Measurements from ENCODE around the gene CEP128.
"Not testable (repeated sequence)": the region's sequence is repeated elsewhere in the genome, so short reads cannot be mapped to it uniquely, and the experiment has no call there.

Gene CEP128

GRCh38 chr14:80951491-80951890, 10.0 kb upstream of the CEP128 start:
- DNase-seq = no peak

- DNase-seq = no peak
These were observed 6.8 kb upstream of the CEP128 start for GRCh38 chr14:80948291-80948690.

GRCh38 chr14:80946797-80947196, 5.3 kb upstream of the CEP128 start:
- DNase-seq = no peak

- DNase-seq = no peak
These were observed 4.6 kb upstream of the CEP128 start for GRCh38 chr14:80946187-80946586.

- DNase-seq = no peak
These were observed 3.5 kb upstream of the CEP128 start for GRCh38 chr14:80944861-80945617.

GRCh38 chr14:80942191-80942600, 658 bp upstream of the CEP128 start:
- no peak for DNase-seq

GRCh38 chr14:80940146-80940545, 1.4 kb downstream of the CEP128 start:
- no peak for DNase-seq

GRCh38 chr14:80933686-80934085, 7.9 kb downstream of the CEP128 start:
- no peak for DNase-seq

- DNase-seq = no peak
These were observed 8.3 kb downstream of the CEP128 start for GRCh38 chr14:80933282-80933681.

GRCh38 chr14:80930836-80931389, 10.6 kb downstream of the CEP128 start:
- DNase-seq = peak; percentile 75

GRCh38 chr14:80930095-80930494, 11.4 kb downstream of the CEP128 start:
- DNase-seq = no peak

GRCh38 chr14:80927083-80927989, 14.2 kb downstream of the CEP128 start:
- DNase-seq = no peak

- no peak for DNase-seq
These were observed 15.0 kb downstream of the CEP128 start for GRCh38 chr14:80926397-80927082.

- DNase-seq = no peak
These were observed 17.0 kb downstream of the CEP128 start for GRCh38 chr14:80924365-80925103.

GRCh38 chr14:80923368-80923767, 18.2 kb downstream of the CEP128 start:
- no peak for DNase-seq

- no peak for DNase-seq
These were observed 21.9 kb downstream of the CEP128 start for GRCh38 chr14:80919622-80920021.

- DNase-seq = not testable (repeated sequence)
These were observed 29.5 kb downstream of the CEP128 start for GRCh38 chr14:80912013-80912412.

- no peak for DNase-seq
These were observed 34.6 kb downstream of the CEP128 start for GRCh38 chr14:80906946-80907345.

- no peak for DNase-seq
These were observed 35.2 kb downstream of the CEP128 start for GRCh38 chr14:80906336-80906735.

- no peak for DNase-seq
These were observed 38.9 kb downstream of the CEP128 start for GRCh38 chr14:80902608-80903007.

- no peak for DNase-seq
These were observed 39.7 kb downstream of the CEP128 start for GRCh38 chr14:80901822-80902221.

GRCh38 chr14:80901260-80901659, 40.3 kb downstream of the CEP128 start:
- no peak for DNase-seq

All from inflammatory macrophage treated with lipopolysaccharide for 4 hours (primary cell).